SIG-M5 (cell line): ENCODE data around the gene DDX20.
A peak's percentile ranks its signal among the peaks of the same experiment; 100 is the strongest.

ENCODE experiments used
- DNase-seq: peaks from one replicate; lab custom pipeline; 2025; lab: John Stamatoyannopoulos, UW

The DDX20 gene

GRCh38 chr1:111755331-111756123 is at the start of gene DDX20:
Gene DDX20 (plus strand): TSS chr1:111755901. CDS start chr1:111755925, 24 bp downstream.
- DNase-seq = peak; percentile 87

GRCh38 chr1:111706921-111707320 is 48.8 kb upstream of the DDX20 start:
- DNase-seq = no peak

GRCh38 chr1:111707906-111708305 is 47.8 kb upstream of the DDX20 start:
- DNase-seq = no peak

GRCh38 chr1:111709986-111710385 is 45.7 kb upstream of the DDX20 start:
- DNase-seq = no peak

GRCh38 chr1:111716333-111716732 is 39.4 kb upstream of the DDX20 start:
- DNase-seq = no peak

GRCh38 chr1:111717450-111717849 is 38.3 kb upstream of the DDX20 start:
- no peak for DNase-seq

GRCh38 chr1:111719135-111719534 is 36.6 kb upstream of the DDX20 start:
- DNase-seq = no peak

GRCh38 chr1:111719674-111720132 is 36.0 kb upstream of the DDX20 start:
- DNase-seq = no peak

GRCh38 chr1:111720274-111720976 is 35.3 kb upstream of the DDX20 start:
- DNase-seq = no peak

GRCh38 chr1:111720977-111721786 is 34.5 kb upstream of the DDX20 start:
- no peak for DNase-seq

GRCh38 chr1:111723091-111723806 is 32.5 kb upstream of the DDX20 start:
- no peak for DNase-seq

GRCh38 chr1:111723871-111724270 is 31.8 kb upstream of the DDX20 start:
- DNase-seq = no peak

- no peak for DNase-seq
Measured at GRCh38 chr1:111725192-111725591, 30.5 kb upstream of the DDX20 start.

GRCh38 chr1:111727056-111727455 is 28.6 kb upstream of the DDX20 start:
- no peak for DNase-seq

GRCh38 chr1:111729271-111729921 is 26.3 kb upstream of the DDX20 start:
- no peak for DNase-seq

GRCh38 chr1:111729946-111730681 is 25.6 kb upstream of the DDX20 start:
- DNase-seq = no peak

- no peak for DNase-seq
Measured at GRCh38 chr1:111730706-111731105, 25.0 kb upstream of the DDX20 start.

GRCh38 chr1:111731956-111732355 is 23.7 kb upstream of the DDX20 start:
- DNase-seq = no peak

GRCh38 chr1:111732718-111733117 is 23.0 kb upstream of the DDX20 start:
- DNase-seq = no peak

GRCh38 chr1:111733183-111733991 is 22.3 kb upstream of the DDX20 start:
- DNase-seq = peak; percentile 46
